Left ventricle myocardium inferior (tissue), 1 donor: ENCODE results near the gene DDX24. TPM values are rescaled to one million over a fixed set of nuclear protein-coding genes. Genes with fewer than 3 reads are reported as not detected.

Experiments
- DNase-seq: peaks from one replicate; pipeline ENCODE4 v3.0.0-alpha.2; 2020
- H3K27ac ChIP-seq: fragments of 200-600 bp; replicated peaks from 2 replicates; pipeline ENCODE4 v1.8.0; 2021
- H3K27me3 ChIP-seq: fragments of 200-600 bp; 2 replicates; pipeline ENCODE4 v1.8.0; 2021; ENCODE audit warnings: low read depth
- H3K36me3 ChIP-seq: fragments of 200-600 bp; 2 replicates; pipeline ENCODE4 v1.8.0; 2021
- H3K4me1 ChIP-seq: fragments of 200-600 bp; 2 replicates; pipeline ENCODE4 v1.8.0; 2021
- H3K4me3 ChIP-seq: fragments of 200-600 bp; 2 replicates; pipeline ENCODE4 v1.8.0; 2021; ENCODE audit warnings: mild to moderate bottlenecking, moderate library complexity
- H3K9me3 ChIP-seq: fragments of 200-600 bp; replicated peaks from 2 replicates; pipeline ENCODE4 v1.8.0; 2021
- intact Hi-C: fragments of 100-400 bp; cut with micrococcal nuclease; formaldehyde crosslinking; loops from one replicate; pipeline ENCODE4 v1.11.0; 2022
- total RNA-seq: library from RNA; stranded (reverse); fragmentation: NEBNext Ultra II Directional; extraction: Animal tissue kit (Norgen Biotek cat#: 25700); gene quantifications from one replicate; pipeline ENCODE4 v1.2.1, GENCODE V29; 2021
- TF ChIP-seq, protein P1 (sequence below): fragments of 200-600 bp; IDR thresholded peaks from 2 replicates; pipeline ENCODE4 v1.8.0; 2021; ENCODE audit warnings: antibody characterized with exemption, mild to moderate bottlenecking, borderline replicate concordance
- donor health status: DM: no; HTN: yes; CAD: no; lungs with severe emphysema.

DDX24 gene
- total RNA-seq, 1 donor from 2014 or later, result 208 TPM

DNA sequence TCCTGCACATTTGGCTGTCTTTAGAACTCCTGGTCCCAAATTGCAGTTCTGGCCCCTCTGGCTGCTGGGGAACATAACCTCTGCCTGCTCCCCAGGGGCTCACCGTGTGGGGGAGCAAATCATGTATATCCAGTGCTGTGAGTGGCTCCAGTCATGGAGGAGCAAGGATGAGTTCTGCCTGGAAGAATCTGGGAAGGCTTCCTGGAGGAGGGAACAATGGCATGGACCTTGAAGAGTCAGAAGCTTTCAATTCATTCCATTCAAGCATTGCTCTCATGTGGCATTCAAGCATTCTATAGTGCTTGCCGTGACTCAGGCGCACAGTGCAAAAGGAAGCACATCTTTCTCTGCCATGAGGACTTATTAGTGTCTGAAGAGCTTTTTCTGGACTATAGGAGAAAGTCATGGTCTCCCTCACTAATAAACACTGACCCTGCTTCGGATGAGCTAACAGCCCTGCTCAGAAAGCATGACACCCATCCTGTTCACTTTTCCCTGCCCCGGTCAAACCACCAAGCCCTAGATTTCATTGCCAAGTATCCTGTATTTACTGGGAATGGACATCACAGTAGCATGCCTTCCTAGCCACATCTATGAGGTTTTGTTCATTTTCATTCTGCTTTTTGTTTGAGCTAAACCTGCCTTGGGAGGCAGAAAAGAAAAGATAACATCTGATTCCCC lies 33.0 kb upstream of the DDX24 start:
- DNase-seq, result no peak
- peaks cover 1% of the 10 kb centered on the region for H3K9me3 ChIP-seq
- H3K36me3 ChIP-seq, result no peaks in the 10 kb centered on the region
- peak overlapping the region; percentile 89 for H3K27ac ChIP-seq
- H3K4me1 ChIP-seq, result peaks cover 55% of the 10 kb centered on the region
- peak overlapping the region; percentile 69 for H3K4me3 ChIP-seq
- intact Hi-C loops, result no loop called here
- H3K27me3 ChIP-seq, result no peaks in the 10 kb centered on the region
- TF ChIP-seq, protein P1, sequence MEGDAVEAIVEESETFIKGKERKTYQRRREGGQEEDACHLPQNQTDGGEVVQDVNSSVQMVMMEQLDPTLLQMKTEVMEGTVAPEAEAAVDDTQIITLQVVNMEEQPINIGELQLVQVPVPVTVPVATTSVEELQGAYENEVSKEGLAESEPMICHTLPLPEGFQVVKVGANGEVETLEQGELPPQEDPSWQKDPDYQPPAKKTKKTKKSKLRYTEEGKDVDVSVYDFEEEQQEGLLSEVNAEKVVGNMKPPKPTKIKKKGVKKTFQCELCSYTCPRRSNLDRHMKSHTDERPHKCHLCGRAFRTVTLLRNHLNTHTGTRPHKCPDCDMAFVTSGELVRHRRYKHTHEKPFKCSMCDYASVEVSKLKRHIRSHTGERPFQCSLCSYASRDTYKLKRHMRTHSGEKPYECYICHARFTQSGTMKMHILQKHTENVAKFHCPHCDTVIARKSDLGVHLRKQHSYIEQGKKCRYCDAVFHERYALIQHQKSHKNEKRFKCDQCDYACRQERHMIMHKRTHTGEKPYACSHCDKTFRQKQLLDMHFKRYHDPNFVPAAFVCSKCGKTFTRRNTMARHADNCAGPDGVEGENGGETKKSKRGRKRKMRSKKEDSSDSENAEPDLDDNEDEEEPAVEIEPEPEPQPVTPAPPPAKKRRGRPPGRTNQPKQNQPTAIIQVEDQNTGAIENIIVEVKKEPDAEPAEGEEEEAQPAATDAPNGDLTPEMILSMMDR, result no peak

DNA sequence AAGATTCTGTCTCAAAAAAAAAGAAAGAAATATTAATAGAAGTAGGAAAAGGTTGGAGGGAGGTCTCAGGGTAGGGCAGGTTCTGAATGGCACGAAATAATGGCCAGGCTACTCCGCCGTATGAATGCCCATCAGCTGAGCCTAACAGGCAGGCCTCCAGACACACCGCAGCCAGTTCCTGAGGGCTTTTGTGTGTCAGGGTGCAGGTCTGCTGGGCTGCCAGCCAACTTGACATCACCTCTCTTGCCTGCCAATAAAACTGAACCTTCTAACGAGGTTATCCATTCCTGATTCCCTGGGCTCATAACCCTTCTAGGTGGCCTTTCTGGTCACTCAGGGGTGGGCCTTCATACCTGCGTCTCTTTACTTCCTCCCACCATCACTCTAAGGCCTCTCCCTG lies 32.5 kb upstream of the DDX24 start:
- peak overlapping the region; percentile 69 for H3K4me3 ChIP-seq
- H3K9me3 ChIP-seq, result no peaks in the 10 kb centered on the region
- H3K27me3 ChIP-seq, result no peaks in the 10 kb centered on the region
- TF ChIP-seq, protein P1, result no peak
- peaks cover 55% of the 10 kb centered on the region for H3K4me1 ChIP-seq
- H3K27ac ChIP-seq, result peak overlapping the region; percentile 89
- intact Hi-C loops, result no loop called here
- H3K36me3 ChIP-seq, result no peaks in the 10 kb centered on the region
- DNase-seq, result peak; percentile 63

DNA sequence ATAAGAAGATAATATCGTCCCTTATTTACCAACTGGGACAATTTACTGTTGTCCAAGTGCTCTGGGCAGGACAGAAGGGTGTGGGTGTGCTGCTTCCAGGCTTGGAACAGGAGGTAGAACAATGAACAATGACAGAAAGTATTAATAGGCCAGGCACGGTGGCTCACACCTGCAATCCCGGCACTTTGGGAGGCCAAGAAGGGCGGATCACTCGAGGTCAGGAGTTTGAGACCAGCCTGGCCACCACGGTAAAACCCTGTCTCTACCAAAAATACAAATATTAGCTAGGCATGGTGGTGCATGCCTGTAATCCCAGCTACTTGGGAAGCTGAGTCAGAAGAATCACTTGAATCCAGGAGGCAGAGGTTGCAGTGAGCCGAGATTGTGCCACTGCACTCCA lies 32.1 kb upstream of the DDX24 start:
- no peaks in the 10 kb centered on the region for H3K27me3 ChIP-seq
- H3K27ac ChIP-seq, result peak overlapping the region; percentile 89
- TF ChIP-seq, protein P1, result no peak
- H3K4me1 ChIP-seq, result peaks cover 55% of the 10 kb centered on the region
- intact Hi-C loops, result no loop called here
- DNase-seq, result no peak
- H3K4me3 ChIP-seq, result peak overlapping the region; percentile 69
- H3K9me3 ChIP-seq, result no peaks in the 10 kb centered on the region
- H3K36me3 ChIP-seq, result no peaks in the 10 kb centered on the region

DNA sequence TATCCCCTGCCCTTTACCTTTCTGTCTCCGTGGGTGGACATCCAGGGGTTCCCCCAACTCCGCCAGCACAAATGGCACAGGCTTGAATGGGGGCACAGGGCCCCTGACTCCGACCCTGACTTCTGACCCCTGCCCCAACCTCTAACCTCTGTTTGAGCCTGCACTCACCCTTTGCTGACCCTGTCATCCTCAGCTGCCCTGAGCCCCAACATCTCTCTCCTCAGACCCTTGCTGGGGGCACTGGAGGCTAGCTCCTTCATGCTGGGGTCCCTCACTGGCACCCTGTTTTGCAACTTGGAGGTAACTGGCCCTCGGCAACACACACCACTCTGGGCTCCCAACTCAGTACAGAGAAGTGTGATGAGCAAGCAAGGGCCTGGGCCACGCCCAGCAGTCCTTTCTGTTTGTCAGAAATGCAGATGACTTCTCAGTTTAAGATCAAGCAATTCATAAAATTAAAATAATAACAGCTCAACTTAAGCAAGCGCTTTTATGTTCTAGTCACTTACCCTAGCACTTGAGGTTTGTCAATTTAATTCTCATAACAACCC lies 31.6 kb upstream of the DDX24 start:
- TF ChIP-seq, protein P1, result no peak
- peak overlapping the region; percentile 89 for H3K27ac ChIP-seq

DNA sequence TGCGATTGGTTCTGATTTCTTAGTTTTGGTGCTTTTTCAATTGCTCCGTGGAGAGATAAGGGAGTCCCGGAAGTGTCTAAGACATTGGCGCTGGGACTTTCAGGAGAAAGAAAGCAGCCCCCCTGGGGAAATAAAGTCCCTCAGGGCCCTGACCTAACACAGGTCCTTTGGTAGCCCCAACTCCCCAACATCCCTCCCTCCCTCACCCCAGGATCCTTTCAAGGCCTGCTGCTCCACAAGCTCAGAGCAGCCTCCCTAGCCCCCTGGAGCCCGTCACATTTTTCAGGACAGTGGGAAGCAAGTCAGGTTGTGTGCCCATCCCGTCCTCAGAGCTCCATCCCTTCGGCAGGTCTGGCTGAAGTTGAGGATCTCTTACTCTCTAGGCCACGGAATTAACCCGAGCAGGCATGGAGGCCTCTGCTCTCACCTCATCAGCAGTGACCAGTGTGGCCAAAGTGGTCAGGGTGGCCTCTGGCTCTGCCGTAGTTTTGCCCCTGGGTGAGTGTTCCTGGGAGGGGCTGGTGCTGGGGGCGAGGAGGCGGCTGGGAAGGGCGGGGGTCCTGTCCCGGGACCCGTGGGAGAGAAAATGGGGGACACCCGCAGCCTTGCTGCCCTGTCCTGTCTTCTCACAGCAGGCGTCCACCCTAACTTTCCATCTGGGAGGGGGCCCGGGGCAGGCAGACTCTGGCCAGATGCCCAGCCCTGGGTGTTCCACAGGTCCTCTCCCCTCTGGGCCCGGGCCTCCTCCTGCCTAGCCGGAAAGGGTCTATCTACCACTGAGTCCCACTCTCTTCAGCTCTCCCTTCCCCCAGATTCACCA lies 30.5 kb upstream of the DDX24 start:
- H3K4me3 ChIP-seq, result peak overlapping the region; percentile 69
- H3K4me1 ChIP-seq, result peaks cover 55% of the 10 kb centered on the region
- no peak for DNase-seq
- TF ChIP-seq, protein P1, result no peak
- H3K27ac ChIP-seq, result peak overlapping the region; percentile 89
- intact Hi-C loops, result no loop called here
- H3K9me3 ChIP-seq, result no peaks in the 10 kb centered on the region
- no peaks in the 10 kb centered on the region for H3K36me3 ChIP-seq
- no peaks in the 10 kb centered on the region for H3K27me3 ChIP-seq

More for the DNA sequence above, 31.6 kb upstream of the DDX24 start:
- H3K9me3 ChIP-seq, result no peaks in the 10 kb centered on the region
- peak overlapping the region; percentile 69 for H3K4me3 ChIP-seq
- no peaks in the 10 kb centered on the region for H3K36me3 ChIP-seq
- intact Hi-C loops, result no loop called here
- H3K4me1 ChIP-seq, result peaks cover 55% of the 10 kb centered on the region
- no peaks in the 10 kb centered on the region for H3K27me3 ChIP-seq
- DNase-seq, result no peak
